Transverse colon (tissue), 4 donors: ENCODE data around the gene GPR17. TPM values are rescaled to one million over a fixed set of nuclear protein-coding genes. Genes with fewer than 3 reads are reported as not detected.
A peak's percentile ranks its signal among the peaks of the same experiment; 100 is the strongest.

Experiments
- DNase-seq: peaks from one replicate; pipeline ENCODE4 v3.0.0-alpha.2; 2019
- H3K27ac ChIP-seq, 4 donors: fragments of 200-600 bp; sonication (generic); 2 replicates each; pipeline ENCODE4 v1.5.1; 2016 to 2018; ENCODE audit warnings: inconsistent platforms in 4 of 4
- H3K27me3 ChIP-seq: fragments of 200-600 bp; sonication (generic); 2 replicates; pipeline ENCODE4 v1.5.1; 2017; ENCODE audit warnings: inconsistent platforms
- H3K36me3 ChIP-seq, 4 donors: fragments of 200-600 bp; sonication (generic); 2 replicates each; pipeline ENCODE4 v1.5.1; 2017 to 2019; ENCODE audit warnings: inconsistent platforms in 4 of 4
- H3K4me1 ChIP-seq, 4 donors: fragments of 200-600 bp; sonication (generic); 2 replicates each; pipeline ENCODE4 v1.5.1; 2017 to 2020; ENCODE audit warnings: inconsistent platforms in 4 of 4
- H3K4me3 ChIP-seq, 4 donors: fragments of 200-600 bp; sonication (generic); 1 replicate in 1 of 4; 2 replicates in 3 of 4; pipeline versions ENCODE4 v1.5.1 to v1.6.1; 2017 to 2019; ENCODE audit warnings: inconsistent platforms in 4 of 4
- H3K9me3 ChIP-seq, 2 donors: fragments of 200-600 bp; sonication (generic); 2 replicates each; pipeline ENCODE4 v1.5.1; 2017 to 2019; ENCODE audit warnings: inconsistent platforms in 2 of 2
- EP300 ChIP-seq: sonication (generic); formaldehyde crosslinking; IDR thresholded peaks from one replicate; pipeline ENCODE4 v1.6.1; 2017; ENCODE audit warnings: antibody characterized with exemption, low read depth
- POLR2A ChIP-seq: fragments of 450-650 bp; IDR thresholded peaks from one replicate; pipeline ENCODE4 v1.6.1; 2016; ENCODE audit warnings: antibody characterized with exemption, mild to moderate bottlenecking, moderate library complexity
- POLR2AphosphoS5 ChIP-seq, 3 donors: sonication (generic); formaldehyde crosslinking; IDR thresholded peaks; one replicate each; pipeline ENCODE4 v1.6.1; 2016; ENCODE audit warnings: antibody characterized with exemption in 3 of 3
- WGBS, 2 donors: methylation state at CpG; one replicate each; pipeline ENCODE4 v1.1.5; 2018; ENCODE audit warnings: low coverage in 1 of 2; 5-methylcytosine and 5-hydroxymethylcytosine counted together
- in situ Hi-C, 4 donors: fragments of 200-750 bp; cut with MboI; loops; one replicate each; pipeline versions ENCODE4 v1.15.0 to v1.15.1; 2017; ENCODE audit warnings: low sequenced_read_pairs in 3 of 4, low pct_ligation_motif_present in 1 of 4, low pct_unique_long_range_greater_than_20kb in 1 of 4
- intact Hi-C: fragments of 100-400 bp; cut with DNase I; formaldehyde crosslinking; loops from one replicate; pipeline ENCODE4 v1.15.1; 2023; ENCODE audit warnings: low total_unique reads
- total RNA-seq, 4 donors: library from RNA; depleted of rRNA; stranded (reverse); fragments of >200 nt; gene quantifications; one replicate each; pipeline ENCODE4 v1.1.0, GENCODE V29; 2016
- TF ChIP-seq, protein P1 (sequence below), 5 experiments: fragments of 200-600 bp in 3 of 5; fragments of 450-650 bp in 2 of 5; sonication (generic) in 3 of 5; IDR thresholded peaks; 1 replicate in 2 of 5; 2 replicates in 3 of 5; pipeline ENCODE4 v1.5.1; 2016 to 2017; ENCODE audit warnings: antibody characterized with exemption in 5 of 5, inconsistent platforms in 3 of 5, mild to moderate bottlenecking in 2 of 5, moderate library complexity in 1 of 5

GPR17 gene
- total RNA-seq, 4 donors from 2014 or later: 0.14 TPM; not detected in 3

DNA sequence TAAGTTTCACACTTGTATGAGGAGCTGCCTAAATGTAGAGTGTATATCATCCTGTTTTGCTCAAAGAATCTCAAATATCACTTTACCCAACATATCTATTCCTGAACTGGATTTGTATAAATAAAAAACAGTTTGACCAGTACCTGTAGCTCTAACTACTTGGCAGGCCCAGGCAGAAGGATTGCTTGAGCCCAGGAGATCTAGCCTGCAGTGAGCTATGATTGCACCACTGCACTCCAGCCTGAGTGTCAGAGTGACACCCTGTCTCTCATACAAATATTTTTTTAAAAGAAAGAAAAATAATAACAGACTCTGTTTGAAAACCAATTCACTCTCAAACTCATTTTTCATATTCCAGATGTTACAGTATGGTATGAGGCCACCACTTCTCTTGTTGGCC is 37.1 kb downstream of the GPR17 start:
- no peak for DNase-seq
- Histone ChIP-seq H3K36me3 (no peaks in the 10 kb centered on the region), H3K9me3 (no peaks in the 10 kb centered on the region), H3K27me3 (no peaks in the 10 kb centered on the region), H3K27ac (peak overlapping the region; percentile 61 to 89 (median 74)), H3K4me3 (no peak overlapping the region), H3K4me1 (peaks cover 12 to 26% (median 14%) of the 10 kb centered on the region in 4 donors)
- TF ChIP-seq POLR2A: no peak
- TF ChIP-seq POLR2AphosphoS5 (IDR thresholded peaks at IDR 0.05): no peak
- TF ChIP-seq, protein P1, sequence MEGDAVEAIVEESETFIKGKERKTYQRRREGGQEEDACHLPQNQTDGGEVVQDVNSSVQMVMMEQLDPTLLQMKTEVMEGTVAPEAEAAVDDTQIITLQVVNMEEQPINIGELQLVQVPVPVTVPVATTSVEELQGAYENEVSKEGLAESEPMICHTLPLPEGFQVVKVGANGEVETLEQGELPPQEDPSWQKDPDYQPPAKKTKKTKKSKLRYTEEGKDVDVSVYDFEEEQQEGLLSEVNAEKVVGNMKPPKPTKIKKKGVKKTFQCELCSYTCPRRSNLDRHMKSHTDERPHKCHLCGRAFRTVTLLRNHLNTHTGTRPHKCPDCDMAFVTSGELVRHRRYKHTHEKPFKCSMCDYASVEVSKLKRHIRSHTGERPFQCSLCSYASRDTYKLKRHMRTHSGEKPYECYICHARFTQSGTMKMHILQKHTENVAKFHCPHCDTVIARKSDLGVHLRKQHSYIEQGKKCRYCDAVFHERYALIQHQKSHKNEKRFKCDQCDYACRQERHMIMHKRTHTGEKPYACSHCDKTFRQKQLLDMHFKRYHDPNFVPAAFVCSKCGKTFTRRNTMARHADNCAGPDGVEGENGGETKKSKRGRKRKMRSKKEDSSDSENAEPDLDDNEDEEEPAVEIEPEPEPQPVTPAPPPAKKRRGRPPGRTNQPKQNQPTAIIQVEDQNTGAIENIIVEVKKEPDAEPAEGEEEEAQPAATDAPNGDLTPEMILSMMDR (IDR thresholded peaks at IDR 0.05): no peak
- TF ChIP-seq EP300: no peak
- intact Hi-C loops: no loop called here
- in situ Hi-C loops: no loop called here

DNA sequence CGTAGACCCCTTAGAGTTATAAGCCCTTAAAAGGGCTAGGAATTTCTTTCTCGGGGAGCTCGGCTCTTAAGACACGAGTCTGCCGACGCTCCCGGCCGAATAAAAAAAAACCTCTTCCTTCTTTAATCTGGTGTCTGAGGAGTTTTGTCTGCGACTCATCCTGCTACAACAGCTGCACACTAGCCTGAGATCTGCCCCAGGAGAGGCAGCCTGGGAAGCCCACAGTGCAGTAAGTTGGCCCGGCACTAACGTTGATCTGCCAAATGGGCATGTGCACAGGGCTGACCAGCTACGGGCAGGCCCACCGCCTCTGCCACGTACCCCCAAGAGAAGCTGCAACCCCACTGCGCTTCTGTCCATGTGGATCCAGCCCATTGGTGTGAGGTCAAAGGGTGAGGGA is 37.8 kb downstream of the GPR17 start:
- 44 to 70% methylated on average over 8 to 15 of the region's 15 CpGs for WGBS, 2 donors
- peak overlapping the region; percentile 61 to 89 (median 74) for H3K27ac ChIP-seq
- H3K4me3 ChIP-seq: no peak overlapping the region
- H3K27me3 ChIP-seq: no peaks in the 10 kb centered on the region
- TF ChIP-seq POLR2AphosphoS5 (IDR thresholded peaks at IDR 0.05) (no peak), EP300 (no peak), POLR2A (no peak)
- TF ChIP-seq, protein P1 (IDR thresholded peaks at IDR 0.05): no peak
- peaks cover 12 to 26% (median 14%) of the 10 kb centered on the region in 4 donors for H3K4me1 ChIP-seq
- DNase-seq: no peak
- no peaks in the 10 kb centered on the region for H3K9me3 ChIP-seq
- in situ Hi-C loops: no loop called here
- intact Hi-C loops: no loop called here
- H3K36me3 ChIP-seq: no peaks in the 10 kb centered on the region

DNA sequence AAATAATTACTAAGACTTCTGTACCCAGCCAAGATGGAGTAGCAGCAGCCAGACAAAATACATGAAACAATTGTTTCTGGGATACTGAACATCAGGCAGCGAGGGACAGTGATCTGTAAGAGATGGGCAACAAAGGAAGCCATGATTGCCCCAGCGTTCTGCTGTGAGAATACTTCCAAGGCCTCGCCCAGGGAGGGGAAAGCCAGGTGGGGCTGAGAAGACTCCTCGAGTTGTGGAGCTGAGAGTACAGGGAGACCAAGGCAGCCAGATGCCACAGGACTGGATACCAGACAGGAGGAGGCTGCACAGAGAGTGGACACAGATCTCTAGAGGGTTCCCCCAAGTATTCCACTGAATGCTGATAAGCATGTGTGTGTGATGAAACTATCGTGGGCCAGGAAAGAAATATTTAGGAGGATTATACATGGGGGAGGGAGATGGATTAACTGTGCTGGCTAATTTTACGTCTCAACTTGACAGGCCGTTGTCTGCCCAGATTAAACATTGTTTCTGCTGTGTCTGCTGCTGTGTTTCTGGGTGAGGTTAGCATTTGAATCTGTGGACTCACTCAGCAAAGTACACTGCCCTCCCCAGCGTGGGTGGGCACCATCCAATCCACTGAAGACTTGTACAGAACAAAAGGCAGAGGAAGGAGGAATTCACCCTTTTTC is 39.6 kb downstream of the GPR17 start:
- WGBS, 2 donors: 60 to 61% methylated on average over 5 to 8 of the region's 8 CpGs
- DNase-seq: no peak
- H3K4me3 ChIP-seq: no peak overlapping the region
- H3K4me1 ChIP-seq: peaks cover 12 to 26% (median 14%) of the 10 kb centered on the region in 4 donors
- peak overlapping the region in 3 of 4 donors; percentile 50 to 89 (median 77) for H3K27ac ChIP-seq
- H3K9me3 ChIP-seq: peaks cover 0 to 2% of the 10 kb centered on the region in 2 donors
- in situ Hi-C loops (no loop called here), intact Hi-C loops (no loop called here)
- no peaks in the 10 kb centered on the region for H3K27me3 ChIP-seq
- H3K36me3 ChIP-seq: no peaks in the 10 kb centered on the region
- TF ChIP-seq EP300: no peak
- TF ChIP-seq POLR2A: no peak
- no peak for TF ChIP-seq POLR2AphosphoS5 (IDR thresholded peaks at IDR 0.05)
- TF ChIP-seq, protein P1 (IDR thresholded peaks at IDR 0.05): no peak

DNA sequence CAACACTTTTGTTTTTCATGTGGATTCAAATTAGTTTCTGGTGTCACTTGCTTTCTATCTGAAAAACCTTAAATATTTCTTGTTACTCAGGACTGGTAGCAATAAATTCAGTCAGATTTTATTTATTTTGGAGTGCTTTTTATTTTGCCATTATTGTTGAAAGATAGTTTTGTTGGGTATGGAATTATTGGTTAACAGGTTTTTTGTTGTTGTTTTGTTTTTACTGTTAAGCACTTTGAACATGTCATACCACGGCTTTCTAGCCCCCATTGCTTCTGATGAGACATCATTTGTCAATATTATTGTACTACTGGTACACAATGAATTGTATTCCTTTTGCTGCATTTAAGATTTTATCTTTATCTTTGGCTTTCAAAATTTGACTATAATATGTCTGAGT is 42.5 kb downstream of the GPR17 start:
- H3K4me1 ChIP-seq: peaks cover 0 to 6% (median 3%) of the 10 kb centered on the region in 4 donors
- WGBS, 2 donors: 55% methylated on average over 1 of the region's 1 CpG; no CpG with 5 or more reads in 1 of the 2 donors
- H3K27ac ChIP-seq: no peak overlapping the region
- DNase-seq: no peak
- H3K36me3 ChIP-seq: no peaks in the 10 kb centered on the region
- no peaks in the 10 kb centered on the region for H3K27me3 ChIP-seq
- intact Hi-C loops: no loop called here
- in situ Hi-C loops: no loop called here
- H3K4me3 ChIP-seq: no peak overlapping the region
- TF ChIP-seq, protein P1 (IDR thresholded peaks at IDR 0.05): no peak
- no peak for TF ChIP-seq EP300
- no peak for TF ChIP-seq POLR2A
- no peak for TF ChIP-seq POLR2AphosphoS5 (IDR thresholded peaks at IDR 0.05)
- peaks cover 0 to 9% of the 10 kb centered on the region in 2 donors for H3K9me3 ChIP-seq
